ENCODE measurements around the gene MEMO1. TPM values are rescaled to one million over a fixed set of nuclear protein-coding genes. Genes with fewer than 3 reads are reported as not detected.

Gene MEMO1
- total and polyA plus RNA-seq, 9 of the 15 experiments (the other 6 are each of a cell fraction or from before 2014, with no cell fraction given): 22.1 to 87.7 (median 61.2) TPM

DNA sequence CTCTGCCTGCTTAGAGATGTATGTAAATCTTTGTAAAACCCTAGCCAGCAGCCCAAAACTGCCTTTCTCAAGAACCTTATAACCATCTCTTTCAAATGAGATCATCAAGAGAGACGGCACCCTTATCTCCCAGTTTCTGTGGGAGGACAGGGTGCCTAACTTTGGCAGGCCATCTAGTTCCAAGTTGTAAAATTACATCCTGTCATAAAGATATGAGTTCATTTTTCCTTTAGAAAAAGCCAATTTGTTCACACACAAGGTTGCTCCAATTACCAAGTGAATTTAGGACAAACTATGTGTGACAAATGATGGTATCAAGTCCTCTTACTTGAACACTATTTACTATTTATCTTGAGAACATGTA, 65.3 kb downstream of the MEMO1 start (continued):
- TF ChIP-seq, protein P1, sequence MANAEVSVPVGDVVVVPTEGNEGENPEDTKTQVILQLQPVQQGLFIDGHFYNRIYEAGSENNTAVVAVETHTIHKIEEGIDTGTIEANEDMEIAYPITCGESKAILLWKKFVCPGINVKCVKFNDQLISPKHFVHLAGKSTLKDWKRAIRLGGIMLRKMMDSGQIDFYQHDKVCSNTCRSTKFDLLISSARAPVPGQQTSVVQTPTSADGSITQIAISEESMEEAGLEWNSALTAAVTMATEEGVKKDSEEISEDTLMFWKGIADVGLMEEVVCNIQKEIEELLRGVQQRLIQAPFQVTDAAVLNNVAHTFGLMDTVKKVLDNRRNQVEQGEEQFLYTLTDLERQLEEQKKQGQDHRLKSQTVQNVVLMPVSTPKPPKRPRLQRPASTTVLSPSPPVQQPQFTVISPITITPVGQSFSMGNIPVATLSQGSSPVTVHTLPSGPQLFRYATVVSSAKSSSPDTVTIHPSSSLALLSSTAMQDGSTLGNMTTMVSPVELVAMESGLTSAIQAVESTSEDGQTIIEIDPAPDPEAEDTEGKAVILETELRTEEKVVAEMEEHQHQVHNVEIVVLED (CRISPR knock-in tag; IDR thresholded peaks at IDR 0.05): no peak
- TF ChIP-seq CBFB (CRISPR knock-in tag; IDR thresholded peaks at IDR 0.05) (no peak), NR1H2 (CRISPR knock-in tag; IDR thresholded peaks at IDR 0.05) (no peak), ZNF764 (CRISPR knock-in tag; IDR thresholded peaks at IDR 0.05; ENCODE audit: low read depth) (no peak), ATF7 (IDR thresholded peaks at IDR 0.05) (peak; percentile 80), RAD51 (IDR thresholded peaks at IDR 0.05; ENCODE audit: borderline replicate concordance, low read depth) (no peak), MED1 (CRISPR knock-in tag; IDR thresholded peaks at IDR 0.05; ENCODE audit: borderline replicate concordance) (no peak), ZNF785 (CRISPR knock-in tag; IDR thresholded peaks at IDR 0.05) (no peak), ATF3 (IDR thresholded peaks at IDR 0.05) (peak; percentile 91), ATF3 (CRISPR knock-in tag; conservative IDR thresholded peaks at IDR 0.05) (no peak), ZNF592 (IDR thresholded peaks at IDR 0.05) (no peak), CXXC5 (CRISPR knock-in tag; IDR thresholded peaks at IDR 0.05) (peak; percentile 65), ATF1 (CRISPR knock-in tag; IDR thresholded peaks at IDR 0.05) (no peak), ATF1 (tag; IDR thresholded peaks at IDR 0.05) (peak; percentile 40; the same call in 1 of the 2 replicates), RBM39 (optimal IDR thresholded peaks at IDR 0.05; ENCODE audit: low read depth, low read length) (no peak), TAL1 (IDR thresholded peaks at IDR 0.05) (no peak), ZNF79 (CRISPR knock-in tag; IDR thresholded peaks at IDR 0.05; ENCODE audit: low read depth) (no peak), TCF7L2 (IDR thresholded peaks at IDR 0.05; ENCODE audit: low read depth, low read length) (no peak), SMARCC2 (IDR thresholded peaks at IDR 0.05; ENCODE audit: low read depth) (no peak), SREBF2 (CRISPR knock-in tag; IDR thresholded peaks at IDR 0.05) (no peak), CHD2 (IDR thresholded peaks at IDR 0.05; ENCODE audit: low read depth, low read length) (no peak), FOXJ2 (tag; IDR thresholded peaks at IDR 0.05) (no peak), HNRNPK (IDR thresholded peaks at IDR 0.05; ENCODE audit: low read depth, low read length, poor library complexity, severe bottlenecking) (no peak), ZNF239 (CRISPR knock-in tag; IDR thresholded peaks at IDR 0.05) (no peak), SRSF7 (optimal IDR thresholded peaks at IDR 0.05; ENCODE audit: low read depth, low read length) (no peak), RCOR1 (IDR thresholded peaks at IDR 0.05; ENCODE audit: borderline replicate concordance in 1 of 2, low read depth in 2 of 2, low read length in 2 of 2) (peak in 1 of 2 experiments; percentile 78; a peak in 2 of 4 replicates), BACH1 (tag; IDR thresholded peaks at IDR 0.05) (no peak)
